Right cardiac atrium (tissue), 5 donors: ENCODE results near the gene PRR14L. TPM values are rescaled to one million over a fixed set of nuclear protein-coding genes. Genes with fewer than 3 reads are reported as not detected.
"Not testable (repeated sequence)": the region's sequence is repeated elsewhere in the genome, so short reads cannot be mapped to it uniquely, and the experiment has no call there.

ENCODE experiments used
- ATAC-seq, 2 donors: fragments of 200-7000 bp; cut with Tn5 transposase; one replicate each; pipeline versions ENCODE4 v1.8.0 to v1.9.1; 2020; ENCODE audit warnings: moderate library complexity in 2 of 2, mild to moderate bottlenecking in 1 of 2
- DNase-seq, 3 donors: peaks; one replicate each; pipeline ENCODE4 v3.0.0-alpha.2; 2020
- H3K27ac ChIP-seq: one replicate; pipeline ENCODE4 v1.5.1; 2013; ENCODE audit warnings: mild to moderate bottlenecking, low read length, control low read depth, moderate library complexity
- H3K27me3 ChIP-seq: one replicate; pipeline ENCODE4 v1.6.1; 2013; ENCODE audit not compliant: control insufficient read depth, insufficient read depth
- H3K4me1 ChIP-seq: one replicate; pipeline ENCODE4 v1.6.1; 2013; ENCODE audit warnings: low read length; ENCODE audit not compliant: control insufficient read depth, insufficient read depth
- H3K4me3 ChIP-seq: one replicate; pipeline ENCODE4 v1.5.1; 2013; ENCODE audit warnings: low read length, control low read depth
- H3K9me3 ChIP-seq: one replicate; pipeline ENCODE4 v1.6.1; 2013; ENCODE audit warnings: low read length; ENCODE audit not compliant: control insufficient read depth
- WGBS: extraction: QIAGEN DNeasy Blood & Tissue Kit; methylation state at CpG from one replicate; pipeline ENCODE4 v1.1.7; 2013; 5-methylcytosine and 5-hydroxymethylcytosine counted together
- intact Hi-C, 4 donors: fragments of 100-400 bp; cut with DNase I; formaldehyde crosslinking; loops; one replicate each; pipeline versions ENCODE4 v1.11.0 to v1.14.0; 2022 to 2023
- long read RNA-seq, 4 donors: library from polyadenylated mRNA; unstranded; transcript quantifications; one replicate each; pipeline ENCODE4 v2.0.0, GENCODE V29; 2020 to 2021
- polyA plus RNA-seq: library from polyadenylated mRNA; stranded (reverse); fragments of 200-250 nt; gene quantifications from one replicate; pipeline ENCODE4 v1.2.3, GENCODE V29; 2013
- total RNA-seq, 4 donors: library from RNA; stranded (reverse); fragmentation: NEBNext Ultra II Directional; extraction: Animal tissue kit (Norgen Biotek cat#: 25700); gene quantifications; one replicate each; pipeline ENCODE4 v1.2.1, GENCODE V29; 2021
- donor health status: healthy with polysubstance abuse.
- donor health status: DM: no; HTN: yes; CAD: no.
- donor health status: DM: no; HTN: no; CAD: no.
- donor health status: DM: no; HTN: yes; CAD: no; lungs with severe emphysema.
- donor health status: DM: yes; HTN: yes; CAD: no.

Gene PRR14L
- total RNA-seq, result 10 to 100 TPM; 16.4 to 23.4 (median 22.8) TPM
- polyA plus RNA-seq, result 5.6 TPM
- long read RNA-seq, donor 1, partial matches to known transcripts, result 4 of 11 reads
- long read RNA-seq, donor 1, other reads (novel, unspliced or antisense), result 7 of 11 reads
- long read RNA-seq, donor 2, partial matches to known transcripts, result 0 of 1 reads
- long read RNA-seq, donor 2, other reads (novel, unspliced or antisense), result 1 of 1 reads
- long read RNA-seq, donor 3, partial matches to known transcripts, result 14 of 27 reads
- long read RNA-seq, donor 3, other reads (novel, unspliced or antisense), result 11 of 27 reads
- long read RNA-seq, donor 4, partial matches to known transcripts, result 2 of 2 reads
- long read RNA-seq, donor 4, other reads (novel, unspliced or antisense), result 0 of 2 reads

GRCh38 chr22:31749636-31750364 is at the start of gene PRR14L:
Gene PRR14L, minus strand, starts transcription at chr22:31750132. Its CDS starts 11,272 bp downstream, at chr22:31738860.
- Histone ChIP-seq H3K9me3 (no peaks in the 10 kb centered on the region), H3K27me3 (no peaks in the 10 kb centered on the region), H3K4me1 (peaks cover 7% of the 10 kb centered on the region), H3K27ac (peak within 1 kb of the TSS; percentile 68), H3K4me3 (peak within 1 kb of the TSS; percentile 79)
- intact Hi-C loops, result loop anchor here in 1 of 4 donors (10.0 kb wide), 1 partner anchor 85 kb away; the partner anchor contains the start of gene PISD
- DNase-seq (peak; percentile 98 to 99 (median 99)), ATAC-seq (peak; percentile 93 to 94)
- under 1% methylated on average over 62 of the region's 62 CpGs for WGBS

- H3K27me3 ChIP-seq, H3K27ac ChIP-seq, H3K4me1 ChIP-seq, DNase-seq, H3K9me3 ChIP-seq, ATAC-seq, intact Hi-C loops, H3K4me3 ChIP-seq: not testable (repeated sequence)
- WGBS, result 85% methylated on average over 8 of the region's 8 CpGs
Measured at GRCh38 chr22:31799358-31799757, 49.4 kb upstream of the PRR14L start.

- Histone ChIP-seq H3K4me1 (no peaks in the 10 kb centered on the region), H3K4me3 (no peak overlapping the region), H3K27ac (no peak overlapping the region), H3K27me3 (no peaks in the 10 kb centered on the region), H3K9me3 (no peaks in the 10 kb centered on the region)
- no peak for DNase-seq
- ATAC-seq, result peak; percentile 23 to 44
- WGBS, result 71% methylated on average over 2 of the region's 2 CpGs
- intact Hi-C loops, result no loop called here
Measured at GRCh38 chr22:31790240-31790639, 40.3 kb upstream of the PRR14L start.

GRCh38 chr22:31789803-31790202 is 39.9 kb upstream of the PRR14L start:
- H3K4me1 ChIP-seq, result no peaks in the 10 kb centered on the region
- H3K9me3 ChIP-seq, result no peaks in the 10 kb centered on the region
- intact Hi-C loops, result no loop called here
- ATAC-seq, result peak; percentile 67 to 79
- H3K27ac ChIP-seq, result no peak overlapping the region
- H3K4me3 ChIP-seq, result no peak overlapping the region
- no peaks in the 10 kb centered on the region for H3K27me3 ChIP-seq
- WGBS, result 41% methylated on average over 3 of the region's 3 CpGs
- no peak for DNase-seq

- ATAC-seq (no peak), DNase-seq (no peak)
- H3K27ac ChIP-seq, result no peak overlapping the region
- intact Hi-C loops, result no loop called here
- no peaks in the 10 kb centered on the region for H3K4me1 ChIP-seq
- 95% methylated on average over 4 of the region's 4 CpGs for WGBS
- no peaks in the 10 kb centered on the region for H3K9me3 ChIP-seq
- H3K27me3 ChIP-seq, result no peaks in the 10 kb centered on the region
- H3K4me3 ChIP-seq, result no peak overlapping the region
Measured at GRCh38 chr22:31776231-31776630, 26.3 kb upstream of the PRR14L start.

GRCh38 chr22:31773416-31773815 is 23.5 kb upstream of the PRR14L start:
- no peak for ATAC-seq

GRCh38 chr22:31768422-31769059 is 18.6 kb upstream of the PRR14L start:
- Histone ChIP-seq H3K27ac (no peak overlapping the region), H3K9me3 (no peaks in the 10 kb centered on the region), H3K4me1 (no peaks in the 10 kb centered on the region), H3K4me3 (no peak overlapping the region), H3K27me3 (no peaks in the 10 kb centered on the region)
- DNase-seq, result no peak
- intact Hi-C loops, result no loop called here
- WGBS, result 96% methylated on average over 4 of the region's 4 CpGs
- no peak for ATAC-seq

More at GRCh38 chr22:31773416-31773815, 23.5 kb upstream of the PRR14L start:
- intact Hi-C loops, result no loop called here
- WGBS, result 89% methylated on average over 5 of the region's 5 CpGs
- H3K9me3 ChIP-seq, result no peaks in the 10 kb centered on the region
- no peak overlapping the region for H3K27ac ChIP-seq
- H3K4me3 ChIP-seq, result no peak overlapping the region
- no peak for DNase-seq
- no peaks in the 10 kb centered on the region for H3K27me3 ChIP-seq
- no peaks in the 10 kb centered on the region for H3K4me1 ChIP-seq

- no peaks in the 10 kb centered on the region for H3K9me3 ChIP-seq
- no peaks in the 10 kb centered on the region for H3K27me3 ChIP-seq
- intact Hi-C loops, result no loop called here
- H3K27ac ChIP-seq, result no peak overlapping the region
- no peak overlapping the region for H3K4me3 ChIP-seq
- DNase-seq (no peak), ATAC-seq (no peak)
- no peaks in the 10 kb centered on the region for H3K4me1 ChIP-seq
- WGBS, result 97% methylated on average over 3 of the region's 3 CpGs
Measured at GRCh38 chr22:31764785-31765184, 14.9 kb upstream of the PRR14L start.

GRCh38 chr22:31758860-31759259 is 8.9 kb upstream of the PRR14L start:
- H3K27ac ChIP-seq, H3K4me3 ChIP-seq, H3K9me3 ChIP-seq, H3K27me3 ChIP-seq, intact Hi-C loops, H3K4me1 ChIP-seq, ATAC-seq, DNase-seq: not testable (repeated sequence)
- WGBS, result 89% methylated on average over 5 of the region's 5 CpGs

- DNase-seq (no peak), ATAC-seq (no peak)
- 28% methylated on average over 1 of the region's 1 CpG for WGBS
- Histone ChIP-seq H3K4me3 (no peak overlapping the region), H3K27ac (no peak overlapping the region), H3K4me1 (peaks cover 7% of the 10 kb centered on the region), H3K27me3 (no peaks in the 10 kb centered on the region), H3K9me3 (no peaks in the 10 kb centered on the region)
- intact Hi-C loops, result no loop called here
Measured at GRCh38 chr22:31757265-31757664, 7.3 kb upstream of the PRR14L start.

- Histone ChIP-seq H3K27me3 (no peaks in the 10 kb centered on the region), H3K4me3 (peak overlapping the region; percentile 92), H3K9me3 (no peaks in the 10 kb centered on the region), H3K4me1 (peaks cover 7% of the 10 kb centered on the region), H3K27ac (peak overlapping the region; percentile 38)
- intact Hi-C loops, result no loop called here
- DNase-seq (no peak), ATAC-seq (no peak)
- 28% methylated on average over 6 of the region's 6 CpGs for WGBS
Measured at GRCh38 chr22:31754813-31755212, 4.9 kb upstream of the PRR14L start.
